ENCODE measurements around the gene ASF1B.
"Not testable (repeated sequence)": the region's sequence is repeated elsewhere in the genome, so short reads cannot be mapped to it uniquely, and the experiment has no call there.

ASF1B gene

DNA sequence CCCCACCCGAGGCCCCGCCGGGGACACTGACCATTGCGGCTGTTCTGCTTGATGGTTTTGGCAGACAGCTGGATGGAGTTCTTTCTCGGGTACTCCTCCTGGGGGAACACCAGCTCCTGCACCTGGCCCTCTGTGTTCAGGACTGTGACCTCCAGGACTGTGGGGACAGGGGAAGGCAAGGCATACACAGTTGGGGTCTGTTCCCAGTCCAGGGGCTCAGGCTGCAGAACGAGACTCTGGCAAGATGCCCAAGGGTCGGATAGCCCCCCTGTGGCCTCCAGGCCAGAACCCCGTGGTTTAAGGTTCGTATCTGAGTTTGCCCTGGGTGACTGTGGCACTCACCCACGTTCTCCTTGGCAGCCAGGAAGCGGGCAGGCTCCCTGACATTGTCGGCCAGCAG is 22.7 kb upstream of the ASF1B start:
- no peak for DNase-seq (ENCODE audit: low spot score)

- no peak for DNase-seq (ENCODE audit: low spot score)
Measured at GRCh38 chr19:14158276-14159023, 22.1 kb upstream of the ASF1B start.

DNA sequence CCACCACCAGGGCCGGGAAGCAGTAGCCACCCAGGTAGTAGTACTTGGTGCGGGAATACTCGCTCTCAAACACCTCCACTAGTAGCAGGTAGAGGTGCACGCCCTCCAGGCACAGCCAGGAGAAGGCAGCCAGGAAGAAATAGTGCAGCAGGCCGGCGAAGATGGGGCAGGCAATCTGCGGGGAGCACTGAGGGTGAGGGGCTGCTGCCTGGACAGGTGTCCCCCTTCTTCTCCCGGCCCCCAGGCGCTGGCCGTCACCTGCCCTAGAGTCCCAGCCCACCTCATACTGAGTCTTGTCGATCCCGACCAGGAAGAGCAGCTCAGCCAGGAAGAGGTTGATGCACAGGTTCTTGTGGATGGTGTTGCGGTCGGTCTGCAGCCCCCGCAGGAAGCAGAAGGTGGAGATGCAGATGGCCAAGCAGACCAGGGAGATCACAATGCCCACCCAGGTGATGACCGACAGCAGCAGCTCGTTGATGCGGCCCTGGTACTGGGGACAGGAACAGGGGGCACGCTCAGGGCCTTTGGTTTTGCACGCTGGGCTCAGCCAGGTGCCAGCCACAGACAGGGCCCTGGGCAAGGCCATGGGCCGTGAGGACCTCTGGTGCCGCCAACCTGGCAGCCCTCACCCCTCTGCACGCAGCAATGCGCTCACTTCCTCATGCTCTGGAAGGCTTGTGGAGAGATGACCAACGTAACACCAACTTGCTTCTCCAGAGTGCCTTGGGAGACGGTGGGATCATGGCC is 20.8 kb upstream of the ASF1B start:
- no peak for DNase-seq (ENCODE audit: low spot score)

DNA sequence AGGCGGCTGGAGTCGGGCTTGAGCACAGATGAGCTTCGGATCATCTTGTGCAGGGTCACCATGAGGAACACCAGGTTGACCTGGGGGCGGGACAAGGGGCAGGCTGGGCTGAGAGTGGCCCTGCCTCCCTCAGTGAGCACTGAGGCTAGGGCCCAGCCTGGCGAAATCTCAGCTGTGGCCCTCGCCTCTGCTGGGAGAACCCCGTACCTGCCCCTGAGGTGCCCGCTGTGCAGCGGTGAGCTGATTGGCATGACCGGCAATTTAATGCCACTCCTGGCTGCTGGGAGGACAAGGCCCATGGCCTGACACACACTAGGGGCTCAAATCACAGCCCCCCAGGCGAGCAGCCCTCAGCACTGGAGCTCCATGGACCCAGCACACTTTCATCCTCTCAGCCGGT is 19.7 kb upstream of the ASF1B start:
- no peak for DNase-seq (ENCODE audit: low spot score)

- DNase-seq (ENCODE audit: low spot score) = no peak
Measured at GRCh38 chr19:14155371-14155770, 19.0 kb upstream of the ASF1B start.

GRCh38 chr19:14152713-14153112 is 16.3 kb upstream of the ASF1B start:
- no peak for DNase-seq (ENCODE audit: low spot score)

DNA sequence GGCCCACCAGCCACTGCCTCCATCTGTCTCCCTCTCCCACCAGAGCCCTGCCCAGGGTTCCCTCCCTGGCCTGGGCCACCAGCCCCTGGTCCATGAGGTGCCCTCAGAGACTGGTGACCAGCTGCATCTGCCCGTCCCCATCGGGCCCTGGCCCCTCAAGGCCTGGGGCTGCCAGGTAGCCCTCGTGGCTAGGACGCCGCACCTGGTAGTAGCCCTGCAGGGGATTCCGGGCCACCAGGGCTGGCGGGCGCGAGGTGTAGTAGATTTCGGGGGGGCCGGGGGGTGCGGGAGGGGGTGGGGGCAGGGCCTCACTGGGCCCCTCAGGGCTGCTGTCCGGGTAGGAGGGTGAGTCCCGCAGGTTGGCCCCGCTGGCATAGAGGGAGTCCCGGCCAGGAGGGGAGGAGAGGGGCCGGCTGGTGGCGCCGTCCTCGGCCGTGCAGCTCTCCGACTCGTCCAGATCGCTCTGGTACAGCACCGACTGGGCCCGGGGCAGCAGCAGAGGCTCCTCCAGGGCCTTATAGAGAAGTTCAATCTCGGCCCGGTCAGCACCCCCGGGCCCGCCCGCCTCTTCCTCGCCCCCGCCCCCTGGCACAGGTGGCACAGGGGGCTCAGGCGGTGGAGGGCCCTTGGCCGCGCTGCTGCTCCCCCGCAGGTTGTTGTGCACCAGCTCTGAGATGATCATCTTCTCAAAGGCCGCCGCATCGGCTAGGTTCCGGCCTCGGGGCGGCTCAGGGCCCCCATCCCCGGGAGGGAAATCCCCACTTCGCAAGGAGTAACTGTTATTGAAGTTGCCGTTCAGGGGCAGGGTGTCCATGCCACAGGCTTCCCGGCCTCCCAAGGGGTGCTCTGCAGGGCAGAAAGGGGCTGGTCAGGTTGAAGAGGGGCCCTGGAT is 14.6 kb upstream of the ASF1B start:
- no peak for DNase-seq (ENCODE audit: low spot score)

GRCh38 chr19:14150041-14150769 is 13.8 kb upstream of the ASF1B start:
- DNase-seq (ENCODE audit: low spot score) = no peak

GRCh38 chr19:14149509-14149994 is 13.2 kb upstream of the ASF1B start:
- DNase-seq (ENCODE audit: low spot score) = no peak

- DNase-seq (ENCODE audit: low spot score) = no peak
Measured at GRCh38 chr19:14148751-14149410, 12.5 kb upstream of the ASF1B start.

GRCh38 chr19:14147797-14148605 is 11.6 kb upstream of the ASF1B start:
- no peak for DNase-seq (ENCODE audit: low spot score)

DNA sequence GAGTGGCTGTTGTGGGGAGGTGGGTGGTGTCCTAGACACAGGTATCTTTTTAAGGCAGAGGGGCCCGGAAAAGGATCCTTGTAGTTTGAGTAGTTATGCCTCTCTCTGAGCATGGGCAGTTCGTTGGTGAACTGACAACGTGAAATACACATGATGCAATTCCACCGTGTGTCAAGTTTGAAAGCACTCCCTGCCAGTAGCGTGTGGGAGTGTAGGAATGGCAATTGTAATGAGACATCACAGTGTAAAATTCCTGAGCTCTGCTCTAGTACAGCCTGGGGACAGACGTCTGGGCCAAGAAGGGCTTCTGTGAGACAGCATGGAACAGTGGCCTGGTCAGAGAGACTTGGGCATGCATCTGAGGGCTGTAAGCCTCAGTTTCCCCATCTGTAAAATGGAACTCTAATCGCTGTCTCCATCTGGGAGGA is 10.4 kb upstream of the ASF1B start:
- no peak for DNase-seq (ENCODE audit: low spot score)

GRCh38 chr19:14146169-14146568 is 9.8 kb upstream of the ASF1B start:
- not testable (repeated sequence) for DNase-seq (ENCODE audit: low spot score)

DNA sequence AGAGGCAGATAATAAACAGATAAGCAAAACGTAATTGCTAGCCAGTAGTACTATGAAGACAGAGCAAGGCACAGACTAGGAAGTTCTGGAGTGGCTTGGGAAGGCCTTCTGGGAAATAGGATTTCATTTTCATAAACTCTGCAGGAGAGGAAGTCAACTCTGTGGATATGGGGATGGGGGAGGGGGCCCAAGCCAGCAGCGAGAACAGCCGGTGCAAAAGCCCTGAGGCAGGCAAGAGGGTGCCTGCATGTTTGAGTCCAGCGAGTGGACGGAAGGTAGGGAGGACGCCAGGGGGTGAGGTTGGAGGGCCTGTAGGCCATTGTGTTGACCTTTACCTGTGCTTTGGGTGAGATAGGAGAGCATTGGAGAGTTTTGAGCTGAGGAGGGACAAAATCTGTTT is 9.0 kb upstream of the ASF1B start:
- DNase-seq (ENCODE audit: low spot score) = no peak

DNA sequence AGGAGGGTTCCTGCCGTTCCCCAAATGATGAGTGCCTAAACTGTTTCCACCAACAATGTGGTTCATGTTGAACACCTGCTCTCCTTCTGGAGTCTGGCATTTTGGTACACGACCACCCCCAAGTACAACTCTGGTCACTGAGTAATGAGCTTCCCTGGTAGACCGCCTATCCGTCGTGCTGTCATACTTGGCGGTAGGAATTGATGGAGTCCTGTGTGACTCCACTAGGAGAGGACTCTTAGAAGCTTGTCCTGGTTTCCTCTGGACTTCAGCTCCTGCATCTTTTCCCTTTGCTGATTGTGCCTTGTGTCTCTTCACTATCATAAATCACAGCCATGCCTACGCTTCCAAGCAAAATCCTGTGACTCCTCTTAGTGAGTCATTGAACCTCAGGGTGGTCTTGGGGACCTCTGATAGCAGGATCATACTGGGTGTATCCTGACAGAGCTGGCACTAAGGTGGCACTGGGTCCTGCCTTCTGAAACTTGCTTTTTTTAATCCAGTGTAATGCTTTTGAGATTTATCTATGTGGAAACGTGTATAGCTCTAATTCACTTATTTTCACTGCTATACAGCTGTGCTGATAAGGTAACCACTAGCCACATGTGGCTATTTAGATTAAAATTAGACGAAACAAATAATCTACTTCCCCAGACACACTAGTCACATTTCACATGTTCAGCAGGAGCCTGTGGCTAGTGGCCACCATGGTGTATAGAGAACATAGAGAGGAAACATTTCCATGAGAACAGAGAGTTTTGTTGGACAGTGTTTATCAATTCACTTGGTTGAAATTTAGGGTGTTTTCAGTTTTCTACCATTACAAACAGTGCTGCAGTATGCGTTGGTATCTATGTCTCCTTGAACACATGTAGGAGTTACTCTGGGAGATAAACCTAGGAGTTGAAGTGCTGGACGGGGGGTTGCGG is 6.1 kb upstream of the ASF1B start:
- DNase-seq (ENCODE audit: low spot score) = peak; percentile 31

DNA sequence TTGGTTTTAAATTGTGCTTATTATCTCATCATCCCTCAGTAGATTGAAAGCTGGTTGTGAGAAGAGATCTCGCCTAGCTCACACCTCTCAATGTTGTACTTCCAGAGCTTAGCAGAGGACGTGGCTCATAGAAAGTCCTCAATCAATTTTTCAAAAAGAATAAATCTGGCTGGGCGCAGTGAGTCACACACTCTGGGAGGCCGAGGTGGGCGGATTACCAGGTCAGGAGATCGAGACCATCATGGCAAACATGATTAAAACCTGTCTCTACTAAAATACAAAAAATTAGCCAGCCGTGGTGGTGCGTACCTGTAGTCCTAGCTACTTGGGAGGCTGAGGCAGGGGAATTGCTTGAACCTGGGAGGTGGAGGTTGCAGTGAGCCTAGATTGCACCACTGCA is 4.7 kb upstream of the ASF1B start:
- no peak for DNase-seq (ENCODE audit: low spot score)

- DNase-seq (ENCODE audit: low spot score) = no peak
Measured at GRCh38 chr19:14139944-14140343, 3.6 kb upstream of the ASF1B start.

DNA sequence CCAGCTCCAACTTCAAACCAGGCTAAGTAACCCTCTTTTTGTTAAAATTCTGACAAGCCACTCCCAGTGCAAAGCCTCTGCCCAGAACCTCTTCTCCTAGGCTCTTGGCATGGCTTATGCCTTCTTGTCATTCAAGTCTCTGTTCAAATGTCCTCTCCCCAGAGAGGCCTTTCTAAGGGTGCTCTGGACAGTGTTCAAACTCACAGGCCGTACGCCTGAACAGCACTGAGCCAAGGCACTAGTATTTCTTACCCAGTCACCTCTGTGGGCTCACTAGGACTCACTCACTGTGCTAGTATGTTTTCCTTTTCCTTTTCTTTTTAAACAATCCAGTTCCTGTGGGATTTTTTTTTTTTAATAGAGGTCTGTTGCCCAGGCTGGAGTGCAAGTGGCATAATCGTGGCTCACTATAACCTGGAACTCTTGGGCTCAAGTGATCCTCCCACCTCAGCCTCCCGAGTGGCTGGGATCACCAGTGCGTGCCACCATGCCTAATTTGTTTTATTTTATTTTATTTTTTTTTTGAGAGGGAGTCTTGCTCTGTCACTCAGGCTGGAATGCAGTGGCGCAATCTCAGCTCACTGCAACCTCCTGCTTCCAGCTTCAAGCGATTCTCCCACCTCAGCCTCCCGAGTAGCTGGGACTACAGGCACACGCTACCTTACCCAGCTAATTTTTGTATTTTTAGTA is 2.3 kb upstream of the ASF1B start:
- DNase-seq (ENCODE audit: low spot score) = no peak
